CD14-positive monocyte (primary cell): ENCODE measurements around the gene RPE. TPM values are rescaled to one million over a fixed set of nuclear protein-coding genes. Genes with fewer than 3 reads are reported as not detected.
A peak's percentile ranks its signal among the peaks of the same experiment; 100 is the strongest.

Source experiments
- DNase-seq, 3 donors: peaks; one replicate each; pipeline ENCODE4 v3.0.0-alpha.2; 2011 to 2022
- H2AFZ ChIP-seq: 2 replicates; pipeline ENCODE4 v1.6.0; 2012; ENCODE audit warnings: mild to moderate bottlenecking, low read depth, low read length, inconsistent platforms; ENCODE audit not compliant: insufficient read depth, poor library complexity, severe bottlenecking
- H3K27ac ChIP-seq, 2 donors: 1 replicate in 1 of 2; 2 replicates in 1 of 2; pipeline ENCODE4 v1.5.1; 2012 to 2013; ENCODE audit warnings: low read length in 2 of 2, control low read depth in 1 of 2, inconsistent platforms in 1 of 2, low read depth in 1 of 2, mild to moderate bottlenecking in 1 of 2
- H3K27me3 ChIP-seq, 2 donors: one replicate each; pipeline versions ENCODE4 v1.6.0 to v1.6.1; 2011 to 2013; ENCODE audit warnings: low read length in 2 of 2; ENCODE audit not compliant: control insufficient read depth in 2 of 2, insufficient read depth in 2 of 2
- H3K36me3 ChIP-seq, 2 donors: replicated peaks in 1 of 2; 1 replicate in 1 of 2; 2 replicates in 1 of 2; pipeline versions ENCODE4 v1.5.1 to v1.6.1; 2012 to 2013; ENCODE audit warnings: low read length in 2 of 2, control low read depth in 1 of 2, inconsistent platforms in 1 of 2, mild to moderate bottlenecking in 1 of 2; ENCODE audit not compliant: insufficient read depth in 2 of 2, control insufficient read depth in 1 of 2
- H3K4me1 ChIP-seq, 2 donors: 1 replicate in 1 of 2; 2 replicates in 1 of 2; pipeline versions ENCODE4 v1.5.1 to v1.6.1; 2012 to 2013; ENCODE audit warnings: low read length in 2 of 2, control low read depth in 1 of 2, inconsistent platforms in 1 of 2, mild to moderate bottlenecking in 1 of 2, moderate library complexity in 1 of 2; ENCODE audit not compliant: insufficient read depth in 2 of 2, control insufficient read depth in 1 of 2
- H3K4me2 ChIP-seq: replicated peaks from 2 replicates; pipeline ENCODE3; 2012; ENCODE audit warnings: low read length, moderate library complexity, mild to moderate bottlenecking; ENCODE audit not compliant: poor library complexity, severe bottlenecking; ENCODE audit errors: extremely low read depth
- H3K4me3 ChIP-seq, 3 experiments: fragments of 200-600 bp in 1 of 3; sonication (generic) in 1 of 3; replicated peaks in 1 of 3; 1 replicate in 2 of 3; 2 replicates in 1 of 3; pipeline ENCODE4 v1.5.1; 2011 to 2013; ENCODE audit warnings: low read length in 3 of 3, mild to moderate bottlenecking in 3 of 3, control low read depth in 2 of 3, low read depth in 2 of 3, inconsistent platforms in 1 of 3, moderate library complexity in 1 of 3
- H3K79me2 ChIP-seq: 2 replicates; pipeline ENCODE4 v1.6.0; 2012; ENCODE audit warnings: mild to moderate bottlenecking, control low read depth, inconsistent platforms, low read length, moderate library complexity; ENCODE audit not compliant: insufficient read depth
- H3K9ac ChIP-seq: 2 replicates; pipeline ENCODE4 v1.6.0; 2017; ENCODE audit warnings: low read length, mild to moderate bottlenecking; ENCODE audit not compliant: insufficient read depth, poor library complexity, severe bottlenecking
- H3K9me3 ChIP-seq, 2 donors: replicated peaks in 1 of 2; 1 replicate in 1 of 2; 2 replicates in 1 of 2; pipeline versions ENCODE4 v1.5.1 to v1.6.1; 2012 to 2013; ENCODE audit warnings: low read length in 2 of 2, control low read depth in 1 of 2; ENCODE audit not compliant: control insufficient read depth in 1 of 2, insufficient read depth in 1 of 2
- H4K20me1 ChIP-seq: 2 replicates; pipeline ENCODE4 v1.6.0; 2012; ENCODE audit warnings: mild to moderate bottlenecking, low read length, control low read depth, moderate library complexity; ENCODE audit not compliant: insufficient read depth
- H3K27ac Mint-ChIP-seq, 7 donors: one replicate each; pipeline ENCODE4 v1.8.0; 2020; ENCODE audit warnings: mild to moderate bottlenecking in 7 of 7, mixed read lengths in 7 of 7, moderate library complexity in 6 of 7, inconsistent platforms in 2 of 7
- H3K27me3 Mint-ChIP-seq, 3 donors: one replicate each; pipeline ENCODE4 v1.8.0; 2021 to 2022; ENCODE audit warnings: low read depth in 3 of 3, mild to moderate bottlenecking in 3 of 3, mixed read lengths in 3 of 3, moderate library complexity in 3 of 3, inconsistent platforms in 1 of 3
- H3K36me3 Mint-ChIP-seq, 2 donors: one replicate each; pipeline ENCODE4 v1.8.0; 2020; ENCODE audit warnings: mixed read lengths in 2 of 2, inconsistent platforms in 1 of 2, mild to moderate bottlenecking in 1 of 2
- H3K4me1 Mint-ChIP-seq: one replicate; pipeline ENCODE4 v1.8.0; 2020; ENCODE audit warnings: mild to moderate bottlenecking, mixed read lengths
- H3K4me3 Mint-ChIP-seq, 2 donors: one replicate each; pipeline ENCODE4 v1.8.0; 2020; ENCODE audit warnings: mild to moderate bottlenecking in 2 of 2, mixed read lengths in 2 of 2, moderate library complexity in 1 of 2
- H3K9me3 Mint-ChIP-seq, 7 donors: one replicate each; pipeline ENCODE4 v1.8.0; 2020 to 2022; ENCODE audit warnings: mixed read lengths in 7 of 7, mild to moderate bottlenecking in 6 of 7, moderate library complexity in 6 of 7, inconsistent platforms in 2 of 7
- WGBS: methylation state at CpG from one replicate; pipeline ENCODE4 v1.1.5; 2013; ENCODE audit warnings: missing lambda C conversion rate; ENCODE audit not compliant: insufficient coverage; 5-methylcytosine and 5-hydroxymethylcytosine counted together
- intact Hi-C, 2 donors: fragments of 100-400 bp; cut with micrococcal nuclease; formaldehyde crosslinking; loops; one replicate each; pipeline versions ENCODE4 v1.15.0 to v1.15.1; 2023
- polyA plus RNA-seq, 3 donors: library from polyadenylated mRNA; depleted of rRNA in 1 of 3; unstranded in 2 of 3; stranded (reverse) in 1 of 3; fragments of 300-500 nt in 2 of 3; fragments of >200 nt in 1 of 3; fragmentation: Illumina TruSeq in 2 of 3; gene quantifications; 1 replicate in 2 of 3; 2 replicates in 1 of 3; pipeline ENCODE4 v1.2.3, GENCODE V29; 2012 to 2021
- TF ChIP-seq, protein P1 (sequence below): fragments of 200-600 bp; IDR thresholded peaks from one replicate; pipeline ENCODE4 v1.8.0; 2022; ENCODE audit warnings: antibody characterized with exemption, mild to moderate bottlenecking

RPE gene
- polyA plus RNA-seq, 3 donors, result 32.3 to 38.1 (median 33.8) TPM

DNA sequence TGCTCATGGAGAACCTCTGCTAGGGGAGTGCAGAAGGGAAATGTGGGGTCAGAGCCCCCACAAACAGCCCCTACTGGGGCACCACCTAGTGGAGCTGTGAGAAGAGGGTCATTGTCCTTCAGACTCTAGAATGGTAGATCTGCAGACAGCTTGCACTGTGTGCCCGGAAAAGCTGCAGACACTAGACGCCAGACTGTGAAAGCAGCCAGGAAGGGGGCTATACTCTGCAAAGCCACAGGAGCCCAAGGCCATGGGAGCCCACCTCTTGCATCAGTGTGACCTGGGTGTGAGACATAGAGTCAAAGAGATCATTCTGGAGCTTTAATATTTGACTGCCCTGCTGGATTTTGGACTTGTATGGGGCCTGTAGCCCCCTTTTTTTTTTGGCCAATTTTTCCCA lies 60.9 kb downstream of the RPE start:
- H3K27me3 Mint-ChIP-seq, result no peaks in the 10 kb centered on the region
- H4K20me1 ChIP-seq, result no peaks in the 10 kb centered on the region
- no peaks in the 10 kb centered on the region for H3K9me3 ChIP-seq
- no peak overlapping the region for H3K9ac ChIP-seq
- no peak overlapping the region for H3K4me3 ChIP-seq
- H3K4me1 ChIP-seq, result no peaks in the 10 kb centered on the region
- no peak overlapping the region for H3K4me2 ChIP-seq
- no peaks in the 10 kb centered on the region for H3K79me2 ChIP-seq
- H3K27me3 ChIP-seq, result no peaks in the 10 kb centered on the region
- intact Hi-C loops, result no loop called here
- no peaks in the 10 kb centered on the region for H3K36me3 ChIP-seq
- H3K9me3 Mint-ChIP-seq, result peaks cover 5 to 14% (median 8%) of the 10 kb centered on the region in 7 donors
- TF ChIP-seq, protein P1, sequence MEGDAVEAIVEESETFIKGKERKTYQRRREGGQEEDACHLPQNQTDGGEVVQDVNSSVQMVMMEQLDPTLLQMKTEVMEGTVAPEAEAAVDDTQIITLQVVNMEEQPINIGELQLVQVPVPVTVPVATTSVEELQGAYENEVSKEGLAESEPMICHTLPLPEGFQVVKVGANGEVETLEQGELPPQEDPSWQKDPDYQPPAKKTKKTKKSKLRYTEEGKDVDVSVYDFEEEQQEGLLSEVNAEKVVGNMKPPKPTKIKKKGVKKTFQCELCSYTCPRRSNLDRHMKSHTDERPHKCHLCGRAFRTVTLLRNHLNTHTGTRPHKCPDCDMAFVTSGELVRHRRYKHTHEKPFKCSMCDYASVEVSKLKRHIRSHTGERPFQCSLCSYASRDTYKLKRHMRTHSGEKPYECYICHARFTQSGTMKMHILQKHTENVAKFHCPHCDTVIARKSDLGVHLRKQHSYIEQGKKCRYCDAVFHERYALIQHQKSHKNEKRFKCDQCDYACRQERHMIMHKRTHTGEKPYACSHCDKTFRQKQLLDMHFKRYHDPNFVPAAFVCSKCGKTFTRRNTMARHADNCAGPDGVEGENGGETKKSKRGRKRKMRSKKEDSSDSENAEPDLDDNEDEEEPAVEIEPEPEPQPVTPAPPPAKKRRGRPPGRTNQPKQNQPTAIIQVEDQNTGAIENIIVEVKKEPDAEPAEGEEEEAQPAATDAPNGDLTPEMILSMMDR, result no peak
- H3K4me1 Mint-ChIP-seq, result peaks cover 2% of the 10 kb centered on the region
- WGBS, result 100% methylated on average over 2 of the region's 2 CpGs
- H3K27ac ChIP-seq, result no peak overlapping the region
- H3K36me3 Mint-ChIP-seq, result peaks cover 20 to 24% of the 10 kb centered on the region in 2 donors
- peak overlapping the region in 2 of 7 donors; percentile 4 to 54 for H3K27ac Mint-ChIP-seq
- H2AFZ ChIP-seq, result no peak overlapping the region
- DNase-seq, result no peak
- H3K4me3 Mint-ChIP-seq, result no peak overlapping the region

Other genes with a start within 250 kb of the RPE start
- gene UNC80, start 230.8 kb upstream of the RPE start, polyA plus RNA-seq, result under 1 TPM in 1 of 3 donors, not detected in 2; under 0.01 TPM
- 10 to 100 TPM in 1 of 3 donors, 1 to 10 TPM in 1, under 1 TPM in 1; 1.00 to 11.6 (median 1.3) TPM for gene KANSL1L, start 168.8 kb downstream of the RPE start, polyA plus RNA-seq
- gene ACADL, start 222.8 kb downstream of the RPE start, polyA plus RNA-seq, result not detected